HCT116 (cell line): ENCODE results near the gene ABCC1. TPM values are rescaled to one million over a fixed set of nuclear protein-coding genes. Genes with fewer than 3 reads are reported as not detected.

Source experiments
- ATAC-seq: fragments of 200-7000 bp; cut with Tn5 transposase; 2 replicates; pipeline ENCODE4 v1.9.1; 2020; ENCODE audit warnings: mild to moderate bottlenecking, moderate library complexity
- BruUV-seq: library from RNA; stranded (reverse); fragments of 400-500 nt; replicated peaks from 2 replicates; lab custom pipeline; 2021; lab: Mats Ljungman, UMichigan
- CTCF ChIA-PET: fragments of 300-600 bp; sonication (Branson Sonifier 250); formaldehyde crosslinking; loops from one replicate; lab custom pipeline; 2021; ENCODE audit warnings: antibody characterized with exemption; lab: Charles Lee
- POLR2A ChIA-PET: fragments of 300-600, 350-600 bp; sonication (Branson Sonifier 250); formaldehyde crosslinking; loops from one replicate; lab custom pipeline; 2021; ENCODE audit warnings: antibody characterized with exemption; lab: Charles Lee
- RAD21 ChIA-PET, 2 experiments: fragments of 300-600 bp; sonication (Branson Sonifier 250); formaldehyde crosslinking; loops; one replicate each; lab custom pipeline; 2023; ENCODE audit warnings: low total read pairs in 2 of 2; ENCODE audit not compliant: uncharacterized antibody in 2 of 2, unreplicated experiment in 2 of 2, low non-redundant PET in 1 of 2; lab: Charles Lee
- DNase-seq: peaks from one replicate; pipeline ENCODE4 v3.0.0-alpha.2; 2010; ENCODE audit warnings: low read depth, low spot score
- H2AFZ ChIP-seq: fragments of 200-600 bp; shearing (Covaris generic), sonication (generic); 2 replicates; pipeline ENCODE4 v1.6.1; 2017; ENCODE audit warnings: low read depth, mixed run types, mixed read lengths, antibody characterized with exemption, low read length; ENCODE audit not compliant: poor library complexity, severe bottlenecking
- H3K27ac ChIP-seq: 2 replicates; pipeline ENCODE4 v1.5.1; 2012; ENCODE audit warnings: low read depth, low read length
- H3K27me3 ChIP-seq: fragments of 200-600 bp; sonication (generic); 2 replicates; pipeline ENCODE4 v1.6.1; 2016; ENCODE audit warnings: mixed run types, low read length, mixed read lengths; ENCODE audit not compliant: insufficient read depth
- H3K36me3 ChIP-seq, 2 experiments: fragments of 200-500 bp in 1 of 2; fragments of 200-600 bp in 1 of 2; sonication (Bioruptor generic) in 1 of 2; sonication (generic) in 1 of 2; 2 replicates each; pipeline versions ENCODE4 v1.5.1 to v1.6.1; 2014 to 2016; ENCODE audit warnings: low read length in 2 of 2, inconsistent platforms in 1 of 2, mixed read lengths in 1 of 2, mixed run types in 1 of 2; ENCODE audit not compliant: insufficient read depth in 2 of 2, control insufficient read depth in 1 of 2
- H3K4me1 ChIP-seq, 2 experiments: fragments of 200-600 bp in 1 of 2; sonication (generic) in 1 of 2; 2 replicates each; pipeline versions ENCODE4 v1.5.1 to v1.6.1; 2012 to 2017; ENCODE audit warnings: low read length in 2 of 2, inconsistent platforms in 1 of 2, mild to moderate bottlenecking in 1 of 2, mixed read lengths in 1 of 2, mixed run types in 1 of 2, moderate library complexity in 1 of 2; ENCODE audit not compliant: insufficient read depth in 2 of 2, control insufficient read depth in 1 of 2
- H3K4me2 ChIP-seq: fragments of 200-600 bp; sonication (generic); 2 replicates; pipeline ENCODE4 v1.6.1; 2017; ENCODE audit warnings: mixed run types, low read length, mixed read lengths
- H3K4me3 ChIP-seq, 2 experiments: fragments of 200-600 bp in 1 of 2; sonication (generic) in 1 of 2; replicated peaks in 1 of 2; 2 replicates each; pipeline ENCODE4 v1.5.1; 2011 to 2016; ENCODE audit warnings: low read length in 2 of 2, control low read depth in 1 of 2, low read depth in 1 of 2, mild to moderate bottlenecking in 1 of 2, mixed read lengths in 1 of 2, mixed run types in 1 of 2
- H3K79me2 ChIP-seq: fragments of 200-600 bp; sonication (generic); 2 replicates; pipeline ENCODE4 v1.6.1; 2017; ENCODE audit warnings: mild to moderate bottlenecking, mixed run types, low read length, moderate library complexity, mixed read lengths; ENCODE audit not compliant: insufficient read depth
- H3K9ac ChIP-seq: fragments of 200-600 bp; sonication (generic); 2 replicates; pipeline ENCODE4 v1.6.1; 2016; ENCODE audit warnings: low read length, mixed read lengths
- H3K9me2 ChIP-seq: fragments of 200-600 bp; sonication (generic), shearing (Covaris generic); 2 replicates; pipeline ENCODE4 v1.6.1; 2017; ENCODE audit warnings: mixed run types, mild to moderate bottlenecking, moderate library complexity; ENCODE audit not compliant: insufficient read depth
- H3K9me3 ChIP-seq, 2 experiments: fragments of 200-500 bp in 1 of 2; fragments of 200-600 bp in 1 of 2; sonication (Bioruptor generic) in 1 of 2; sonication (generic) in 1 of 2; 2 replicates each; pipeline ENCODE4 v1.6.1; 2014 to 2017; ENCODE audit warnings: low read length in 2 of 2, mixed read lengths in 2 of 2, inconsistent platforms in 1 of 2, low read depth in 1 of 2, mild to moderate bottlenecking in 1 of 2, mixed run types in 1 of 2, moderate library complexity in 1 of 2; ENCODE audit not compliant: control insufficient read depth in 1 of 2, insufficient read depth in 1 of 2
- H4K20me1 ChIP-seq: fragments of 200-600 bp; sonication (generic), shearing (Covaris generic); 2 replicates; pipeline ENCODE4 v1.6.1; 2017; ENCODE audit warnings: mixed run types, mild to moderate bottlenecking, moderate library complexity; ENCODE audit not compliant: insufficient read depth
- CBX3 ChIP-seq: IDR thresholded peaks from 2 replicates; pipeline ENCODE4 v1.6.1; 2012; ENCODE audit warnings: low read depth
- ELF1 ChIP-seq: IDR thresholded peaks from 2 replicates; pipeline ENCODE4 v1.6.1; 2012; ENCODE audit warnings: low read depth, borderline replicate concordance
- EZH2phosphoT487 ChIP-seq: fragments of 200-600 bp; IDR thresholded peaks from 2 replicates; pipeline ENCODE4 v1.6.1; 2018; ENCODE audit warnings: antibody characterized with exemption, borderline replicate concordance
- JUND ChIP-seq: IDR thresholded peaks from 2 replicates; pipeline ENCODE4 v1.6.1; 2012
- RAD21 ChIP-seq: IDR thresholded peaks from 2 replicates; pipeline ENCODE4 v1.6.1; 2012; ENCODE audit warnings: low read depth, mild to moderate bottlenecking
- REST ChIP-seq: IDR thresholded peaks from 2 replicates; pipeline ENCODE4 v1.6.1; 2012; ENCODE audit warnings: low read depth
- SP1 ChIP-seq: IDR thresholded peaks from 2 replicates; pipeline ENCODE4 v1.6.1; 2012; ENCODE audit warnings: low read depth
- SRF ChIP-seq: IDR thresholded peaks from 2 replicates; pipeline ENCODE4 v1.6.1; 2012; ENCODE audit warnings: low read depth
- TCF7L2 ChIP-seq: IDR thresholded peaks from 2 replicates; pipeline ENCODE4 v1.7.0; 2011; ENCODE audit warnings: borderline replicate concordance, inconsistent platforms; ENCODE audit not compliant: insufficient read depth, insufficient read length; ENCODE audit errors: extremely low read depth
- intact Hi-C: fragments of 100-400 bp; cut with micrococcal nuclease; formaldehyde crosslinking; loops from 2 replicates; pipeline ENCODE4 v1.10.0; 2022
- total RNA-seq: library from RNA; stranded (reverse); gene quantifications from one replicate; pipeline ENCODE4 v1.2.1, GENCODE V29; 2021; ENCODE audit not compliant: unreplicated experiment

ABCC1 gene
- total RNA-seq, 1 experiment from 2014 or later: 61.9 TPM

- TF ChIP-seq REST: no peak
- TF ChIP-seq SP1: no peak
- TF ChIP-seq RAD21: no peak
- TF ChIP-seq TCF7L2: no peak
- TF ChIP-seq ELF1: no peak
- TF ChIP-seq SRF: no peak
- TF ChIP-seq EZH2phosphoT487: no peak
- TF ChIP-seq CBX3: no peak
- no peak for TF ChIP-seq JUND
- peaks cover 60 to 82% of the 10 kb centered on the region in 2 experiments for H3K4me1 ChIP-seq
- ChIA-PET RAD21 (no interaction called here), CTCF (no interaction called here), POLR2A (no interaction called here)
- H3K36me3 ChIP-seq: no peaks in the 10 kb centered on the region
- H3K79me2 ChIP-seq: peaks cover 95% of the 10 kb centered on the region
- DNase-seq: no peak
- no peaks in the 10 kb centered on the region for H3K9me2 ChIP-seq
- H3K9me3 ChIP-seq: no peaks in the 10 kb centered on the region
- no peak for ATAC-seq
- no peak overlapping the region for H3K4me2 ChIP-seq
- intact Hi-C loops: no loop called here
- 0 out of 2 replicates have a peak, but pooled peaks cover 5% of the 10 kb centered on the region for H4K20me1 ChIP-seq
- no peak overlapping the region for H3K4me3 ChIP-seq
- no peaks in the 10 kb centered on the region for H3K27me3 ChIP-seq
- no peak overlapping the region for H3K27ac ChIP-seq
- no TSS peak for BruUV-seq
- H3K9ac ChIP-seq: no peak overlapping the region
- no peak overlapping the region for H2AFZ ChIP-seq
Measured at GRCh38 chr16:15993541-15993940, 44.1 kb downstream of the ABCC1 start.
